Brain microvascular endothelial cell (primary cell): ENCODE measurements around the gene RSAD2.
"Not testable (repeated sequence)": the region's sequence is repeated elsewhere in the genome, so short reads cannot be mapped to it uniquely, and the experiment has no call there.

Source experiments
- DNase-seq: peaks from one replicate; pipeline ENCODE4 v3.0.0-alpha.2; 2020
- H3K27ac ChIP-seq: fragments of 250-450 bp; sonication (Bioruptor Pico); 2 replicates; pipeline ENCODE4 v1.5.1; 2020; ENCODE audit warnings: mild to moderate bottlenecking, moderate library complexity
- H3K27me3 ChIP-seq: fragments of 250-450 bp; sonication (Bioruptor Pico); replicated peaks from 2 replicates; pipeline ENCODE4 v1.5.1; 2020; ENCODE audit warnings: mild to moderate bottlenecking
- H3K36me3 ChIP-seq: fragments of 250-450 bp; sonication (Bioruptor Pico); replicated peaks from 2 replicates; pipeline ENCODE4 v1.5.1; 2020; ENCODE audit warnings: mild to moderate bottlenecking
- H3K4me3 ChIP-seq: 2 replicates; pipeline ENCODE4 v1.5.1; 2011; ENCODE audit warnings: low read depth, mild to moderate bottlenecking, control low read depth, low read length, moderate library complexity
- in situ Hi-C: cut with HindIII; loops from 2 replicates; pipeline ENCODE4 v1.10.0; 2017; ENCODE audit warnings: low sequenced_read_pairs, low pct_ligation_motif_present
- TF ChIP-seq, protein P1 (sequence below): IDR thresholded peaks from 2 replicates; pipeline ENCODE4 v1.5.1; 2011; ENCODE audit warnings: low read depth, mild to moderate bottlenecking, moderate library complexity, low read length, control low read depth, inconsistent platforms; ENCODE audit errors: missing control alignments

RSAD2 gene

DNA sequence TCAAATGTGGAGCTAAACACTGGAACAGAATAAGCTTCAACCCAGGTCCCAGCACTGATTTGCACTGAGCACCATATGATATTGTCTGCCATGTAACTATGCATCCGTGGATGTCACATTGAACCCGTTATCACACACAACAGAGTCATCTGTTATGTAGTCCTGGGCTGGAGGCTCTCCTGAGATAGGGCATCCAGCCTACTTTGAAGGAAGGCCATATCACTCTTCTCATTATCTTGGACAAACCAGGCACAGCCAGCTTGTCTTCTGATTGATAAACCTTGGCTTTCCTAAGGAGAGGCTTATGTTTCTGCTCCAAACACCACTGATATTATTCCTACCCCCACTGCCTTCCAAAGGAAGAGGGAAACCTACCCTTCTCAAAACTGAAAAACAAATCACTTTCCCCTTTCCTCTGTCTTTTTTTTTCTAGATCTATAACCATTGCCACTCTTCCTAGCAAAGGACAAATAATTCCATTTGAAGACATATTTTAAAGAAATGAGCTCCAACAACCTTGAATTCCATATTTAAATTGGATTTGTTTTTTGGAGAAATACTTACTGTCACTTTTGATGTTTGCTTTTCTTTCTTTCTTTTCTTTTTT is 16.4 kb downstream of the RSAD2 start:
- no peak for DNase-seq
- in situ Hi-C loops, result no loop called here
- H3K27me3 ChIP-seq, result no peaks in the 10 kb centered on the region
- H3K27ac ChIP-seq, result no peak overlapping the region
- TF ChIP-seq, protein P1, sequence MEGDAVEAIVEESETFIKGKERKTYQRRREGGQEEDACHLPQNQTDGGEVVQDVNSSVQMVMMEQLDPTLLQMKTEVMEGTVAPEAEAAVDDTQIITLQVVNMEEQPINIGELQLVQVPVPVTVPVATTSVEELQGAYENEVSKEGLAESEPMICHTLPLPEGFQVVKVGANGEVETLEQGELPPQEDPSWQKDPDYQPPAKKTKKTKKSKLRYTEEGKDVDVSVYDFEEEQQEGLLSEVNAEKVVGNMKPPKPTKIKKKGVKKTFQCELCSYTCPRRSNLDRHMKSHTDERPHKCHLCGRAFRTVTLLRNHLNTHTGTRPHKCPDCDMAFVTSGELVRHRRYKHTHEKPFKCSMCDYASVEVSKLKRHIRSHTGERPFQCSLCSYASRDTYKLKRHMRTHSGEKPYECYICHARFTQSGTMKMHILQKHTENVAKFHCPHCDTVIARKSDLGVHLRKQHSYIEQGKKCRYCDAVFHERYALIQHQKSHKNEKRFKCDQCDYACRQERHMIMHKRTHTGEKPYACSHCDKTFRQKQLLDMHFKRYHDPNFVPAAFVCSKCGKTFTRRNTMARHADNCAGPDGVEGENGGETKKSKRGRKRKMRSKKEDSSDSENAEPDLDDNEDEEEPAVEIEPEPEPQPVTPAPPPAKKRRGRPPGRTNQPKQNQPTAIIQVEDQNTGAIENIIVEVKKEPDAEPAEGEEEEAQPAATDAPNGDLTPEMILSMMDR, result no peak
- H3K4me3 ChIP-seq, result no peak overlapping the region
- H3K36me3 ChIP-seq, result no peaks in the 10 kb centered on the region

DNA sequence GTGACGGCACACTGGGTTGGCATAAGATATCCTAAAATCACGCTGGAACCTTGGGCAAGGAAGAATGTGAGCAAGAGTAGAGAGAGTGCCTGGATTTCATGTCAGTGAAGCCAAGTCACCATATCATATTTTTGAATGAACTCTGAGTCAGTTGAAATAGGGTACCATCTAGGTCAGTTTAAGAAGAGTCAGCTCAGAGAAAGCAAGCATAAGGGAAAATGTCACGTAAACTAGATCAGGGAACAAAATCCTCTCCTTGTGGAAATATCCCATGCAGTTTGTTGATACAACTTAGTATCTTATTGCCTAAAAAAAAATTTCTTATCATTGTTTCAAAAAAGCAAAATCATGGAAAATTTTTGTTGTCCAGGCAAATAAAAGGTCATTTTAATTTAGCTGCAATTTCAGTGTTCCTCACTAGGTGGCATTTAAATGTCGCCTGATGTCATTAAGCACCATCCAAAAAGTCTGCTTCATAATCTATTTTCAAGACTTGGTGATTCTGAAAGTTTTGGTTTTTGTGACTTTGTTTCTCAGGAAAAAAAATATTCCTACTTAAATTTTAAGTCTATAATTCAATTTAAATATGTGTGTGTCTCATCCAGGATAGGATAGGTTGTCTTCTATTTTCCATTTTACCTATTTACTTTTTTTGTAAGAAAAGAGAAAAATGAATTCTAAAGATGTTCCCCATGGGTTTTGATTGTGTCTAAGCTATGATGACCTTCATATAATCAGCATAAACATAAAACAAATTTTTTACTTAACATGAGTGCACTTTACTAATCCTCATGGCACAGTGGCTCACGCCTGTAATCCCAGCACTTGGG is 19.6 kb downstream of the RSAD2 start:
- TF ChIP-seq, protein P1, result peak; percentile 52
- H3K27me3 ChIP-seq, result no peaks in the 10 kb centered on the region
- in situ Hi-C loops, result no loop called here
- no peaks in the 10 kb centered on the region for H3K36me3 ChIP-seq
- H3K27ac ChIP-seq, result no peak overlapping the region
- no peak overlapping the region for H3K4me3 ChIP-seq
- DNase-seq, result no peak

DNA sequence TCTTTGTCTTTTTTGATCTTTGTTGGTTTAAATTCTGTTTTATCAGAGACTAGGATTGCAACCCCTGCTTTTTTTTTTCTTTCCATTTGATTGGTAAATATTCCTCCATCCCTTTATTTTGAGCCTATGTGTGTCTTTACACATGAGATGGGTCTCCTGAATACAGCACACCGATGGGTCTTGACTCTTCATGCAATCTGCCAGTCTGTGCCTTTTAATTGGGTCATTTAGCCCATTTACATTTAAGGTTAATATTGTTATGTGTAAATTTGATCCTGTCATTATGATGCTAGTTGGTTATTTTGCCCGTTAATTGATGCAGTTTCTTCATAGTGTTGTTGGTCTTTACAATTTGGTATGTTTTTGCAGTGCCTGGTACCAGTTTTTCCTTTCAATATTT is 25.0 kb downstream of the RSAD2 start:
- H3K27ac ChIP-seq, DNase-seq, H3K36me3 ChIP-seq, in situ Hi-C loops, H3K4me3 ChIP-seq, H3K27me3 ChIP-seq: not testable (repeated sequence)

DNA sequence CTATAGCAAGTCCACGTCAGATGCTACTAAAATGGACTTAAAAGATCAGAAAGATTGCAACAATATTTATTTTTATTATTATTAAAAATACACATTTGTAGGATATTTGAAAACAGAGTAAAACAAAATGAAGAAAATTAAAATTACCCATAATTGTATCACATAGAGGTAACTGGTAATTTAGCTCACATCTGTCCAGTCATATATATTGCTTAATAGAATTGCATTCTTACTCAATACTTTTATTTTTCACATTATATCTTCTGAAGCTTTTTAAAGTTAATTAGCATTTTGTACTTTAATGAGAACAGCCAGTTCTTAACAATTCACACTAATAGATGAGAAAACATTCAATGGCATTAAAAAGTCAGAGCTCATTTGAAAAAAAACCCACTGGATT is 28.1 kb downstream of the RSAD2 start:
- in situ Hi-C loops, result no loop called here
- H3K4me3 ChIP-seq, result no peak overlapping the region
- no peak for DNase-seq

DNA sequence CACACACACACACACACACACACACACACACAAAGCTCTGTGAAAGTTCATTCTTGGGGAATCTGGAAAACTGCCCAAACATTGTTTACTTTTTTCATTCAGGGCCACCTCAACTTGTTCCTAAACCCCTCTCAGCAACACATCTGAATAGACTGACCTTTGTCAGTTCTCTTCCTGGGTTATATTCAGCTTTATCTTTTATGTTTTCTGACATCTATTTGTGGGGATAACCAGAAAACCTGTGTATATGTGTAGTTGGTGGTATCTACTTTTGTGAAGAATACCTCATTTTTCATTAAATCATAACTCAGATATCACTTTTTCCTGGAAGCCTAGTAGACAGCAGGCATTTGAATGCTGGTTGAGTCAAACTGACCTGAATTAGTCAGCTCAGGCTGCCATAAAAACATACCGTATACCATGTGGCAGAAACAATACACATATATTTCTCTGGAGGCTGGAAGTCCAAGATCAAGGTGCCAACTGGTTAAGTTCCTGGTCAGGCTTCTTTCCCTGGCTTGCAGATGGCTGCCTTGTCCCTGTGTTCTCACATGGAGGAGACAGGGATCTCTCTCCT is 28.7 kb downstream of the RSAD2 start:
- in situ Hi-C loops, result no loop called here
- H3K4me3 ChIP-seq, result no peak overlapping the region

More for the DNA sequence above, 28.1 kb downstream of the RSAD2 start:
- H3K27me3 ChIP-seq, result no peaks in the 10 kb centered on the region
- no peak overlapping the region for H3K27ac ChIP-seq
- TF ChIP-seq, protein P1, result no peak
- no peaks in the 10 kb centered on the region for H3K36me3 ChIP-seq

DNA sequence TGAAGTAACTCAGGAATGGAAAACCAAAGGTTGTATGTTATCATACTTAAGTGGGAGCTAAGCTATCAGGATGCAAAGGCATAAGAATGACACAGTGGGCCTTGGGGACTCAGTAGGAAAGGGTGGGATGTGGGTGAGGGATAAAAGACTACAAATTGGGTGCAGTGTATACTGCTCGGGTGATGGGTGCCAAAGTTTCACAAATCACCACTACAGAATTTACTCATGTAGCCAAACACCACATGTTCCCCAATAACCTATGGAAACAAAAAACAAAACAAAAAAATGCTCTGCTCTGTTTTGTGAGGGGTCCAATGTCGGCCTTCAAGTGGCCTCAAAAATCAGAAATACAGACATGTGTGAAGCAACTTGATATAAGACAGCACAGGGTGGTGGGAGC is 30.7 kb downstream of the RSAD2 start:
- no peak for DNase-seq
- in situ Hi-C loops, result no loop called here
- Histone ChIP-seq H3K4me3 (no peak overlapping the region), H3K36me3 (no peaks in the 10 kb centered on the region), H3K27ac (no peak overlapping the region), H3K27me3 (no peaks in the 10 kb centered on the region)
- TF ChIP-seq, protein P1, result no peak

More for the DNA sequence above, 28.7 kb downstream of the RSAD2 start:
- Histone ChIP-seq H3K27ac (no peak overlapping the region), H3K36me3 (no peaks in the 10 kb centered on the region), H3K27me3 (no peaks in the 10 kb centered on the region)
- TF ChIP-seq, protein P1, result no peak
- DNase-seq, result no peak
